ENCODE measurements around the gene SKAP2. TPM values are rescaled to one million over a fixed set of nuclear protein-coding genes. Genes with fewer than 3 reads are reported as not detected.

SKAP2 gene
- polyA plus RNA-seq, 1 of the 3 experiments (the other 2 are of a cell fraction): 0.69 TPM

- no peaks in the 10 kb centered on the region; the same call in 1 of the 2 replicates for H3K9me3 ChIP-seq
- H3K9ac ChIP-seq: no peak overlapping the region
- ChIA-PET POLR2A (no interaction called here), CTCF (interaction anchor here (0.7 to 6.1 kb wide), 4 partner anchors 15 to 305 kb away, joined by 3 to 31 read pairs (median 8); no protein-coding TSS in a partner anchor)
- TF ChIP-seq MXI1 (IDR thresholded peaks at IDR 0.05; ENCODE audit: low read depth, low read length) (no peak), POLR2AphosphoS5 (IDR thresholded peaks at IDR 0.05; ENCODE audit: low read depth, low read length) (no peak), GABPA (IDR thresholded peaks at IDR 0.05; ENCODE audit: low read depth) (no peak), ZBTB33 (IDR thresholded peaks at IDR 0.05; ENCODE audit: borderline replicate concordance, low read depth) (no peak), TEAD4 (IDR thresholded peaks at IDR 0.05; ENCODE audit: borderline replicate concordance, insufficient read depth) (no peak), FOXM1 (IDR thresholded peaks at IDR 0.05; ENCODE audit: low read depth) (no peak), NFIC (IDR thresholded peaks at IDR 0.05; ENCODE audit: borderline replicate concordance) (no peak), TCF12 (IDR thresholded peaks at IDR 0.05) (no peak), ELF1 (IDR thresholded peaks at IDR 0.05) (no peak), USF2 (IDR thresholded peaks at IDR 0.05; ENCODE audit: borderline replicate concordance, low read depth, low read length) (no peak), CTCF (IDR thresholded peaks at IDR 0.05) (no peak), EZH2phosphoT487 (IDR thresholded peaks at IDR 0.05; ENCODE audit: borderline replicate concordance, low read depth) (no peak), FOSL2 (IDR thresholded peaks at IDR 0.05; ENCODE audit: borderline replicate concordance, low read depth) (no peak), JUND (IDR thresholded peaks at IDR 0.05) (no peak), YY1 (IDR thresholded peaks at IDR 0.05; ENCODE audit: low read depth) (no peak), PBX3 (IDR thresholded peaks at IDR 0.05) (no peak)
- no peaks in the 10 kb centered on the region for H3K36me3 ChIP-seq (replicated peaks in 1 of 2; ENCODE audit: control insufficient read depth in 1 of 2, insufficient read depth in 2 of 2, low read length in 1 of 2)
- peaks cover 0 to 3% of the 10 kb centered on the region in 2 experiments; a peak in 2 of 4 replicates for H3K4me1 ChIP-seq (ENCODE audit: control insufficient read depth in 1 of 2, insufficient read depth in 2 of 2, low read depth in 1 of 2, low read length in 1 of 2)
- H2AFZ ChIP-seq (ENCODE audit: low read depth): no peak overlapping the region
- DNase-seq: no peak
- no peak overlapping the region for H3K4me2 ChIP-seq
- no peak overlapping the region for H3K27ac ChIP-seq (ENCODE audit: low read depth in 2 of 2, low read length in 1 of 2)
- H4K20me1 ChIP-seq (ENCODE audit: insufficient read depth): no peaks in the 10 kb centered on the region
- 7% methylated on average over 3 of the region's 3 CpGs for WGBS (ENCODE audit: low lambda C conversion rate)
- no peak overlapping the region for H3K4me3 ChIP-seq (ENCODE audit: low read depth in 2 of 2, low read length in 1 of 2)
- H3K27me3 ChIP-seq (ENCODE audit: insufficient read depth): peaks cover 45% of the 10 kb centered on the region; the same call in 1 of the 2 replicates
- H3K9me2 ChIP-seq: no peaks in the 10 kb centered on the region
- H3F3A ChIP-seq (replicated peaks; ENCODE audit: insufficient read depth): no peaks in the 10 kb centered on the region
- H3K79me2 ChIP-seq (ENCODE audit: insufficient read depth): no peaks in the 10 kb centered on the region; the same call in 1 of the 2 replicates
Observed at GRCh38 chr7:26856176-26856985, 8.0 kb downstream of the SKAP2 start.
